Karpas-422 (cell line): ENCODE measurements around the gene LCE3A. TPM values are rescaled to one million over a fixed set of nuclear protein-coding genes. Genes with fewer than 3 reads are reported as not detected.
"Not testable (repeated sequence)": the region's sequence is repeated elsewhere in the genome, so short reads cannot be mapped to it uniquely, and the experiment has no call there.

ENCODE experiments used
- DNase-seq: peaks from one replicate; pipeline ENCODE4 v3.0.0-alpha.2; 2015
- H2AFZ ChIP-seq: fragments of 200-600 bp; sonication (generic); 2 replicates; pipeline ENCODE4 v1.6.1; 2014; ENCODE audit warnings: antibody characterized with exemption, low read length, mixed read lengths
- H3K27ac ChIP-seq: fragments of 200-600 bp; sonication (generic); 2 replicates; pipeline ENCODE4 v1.5.1; 2014; ENCODE audit warnings: mild to moderate bottlenecking, low read length, moderate library complexity
- H3K27me3 ChIP-seq: fragments of 200-600 bp; sonication (generic); 2 replicates; pipeline ENCODE4 v1.6.1; 2014; ENCODE audit warnings: low read length, mixed read lengths
- H3K36me3 ChIP-seq: fragments of 200-600 bp; sonication (generic); 2 replicates; pipeline ENCODE4 v1.6.1; 2014; ENCODE audit warnings: low read length, mixed read lengths; ENCODE audit not compliant: insufficient read depth
- H3K4me1 ChIP-seq: fragments of 200-600 bp; sonication (generic); 2 replicates; pipeline ENCODE4 v1.6.1; 2014; ENCODE audit warnings: mild to moderate bottlenecking, low read length, mixed read lengths
- H3K4me2 ChIP-seq: fragments of 200-600 bp; sonication (generic); 2 replicates; pipeline ENCODE4 v1.6.1; 2014; ENCODE audit warnings: low read length, low read depth, mild to moderate bottlenecking; ENCODE audit not compliant: poor library complexity, severe bottlenecking
- H3K4me3 ChIP-seq: fragments of 200-600 bp; sonication (generic); 2 replicates; pipeline ENCODE4 v1.5.1; 2014; ENCODE audit warnings: mild to moderate bottlenecking, antibody characterized with exemption, low read length, mixed read lengths
- H3K79me2 ChIP-seq: fragments of 200-600 bp; sonication (generic); 2 replicates; pipeline ENCODE4 v1.6.1; 2014; ENCODE audit warnings: mild to moderate bottlenecking, low read length, mixed read lengths
- H3K9ac ChIP-seq: fragments of 200-600 bp; sonication (generic); 2 replicates; pipeline ENCODE4 v1.6.0; 2014; ENCODE audit warnings: low read length
- H3K9me2 ChIP-seq: fragments of 200-600 bp; sonication (generic), shearing (Covaris generic); replicated peaks from 2 replicates; pipeline ENCODE4 v1.6.0; 2014; ENCODE audit warnings: mild to moderate bottlenecking, low read length, moderate library complexity; ENCODE audit not compliant: insufficient read depth
- H3K9me3 ChIP-seq: fragments of 300-700, 200-600 bp; sonication (generic); 2 replicates; pipeline ENCODE4 v1.6.1; 2014; ENCODE audit warnings: low read length, mixed read lengths
- H4K20me1 ChIP-seq: fragments of 200-600 bp; sonication (generic); 2 replicates; pipeline ENCODE4 v1.6.1; 2014; ENCODE audit warnings: mild to moderate bottlenecking, antibody characterized with exemption, low read length, low read depth; ENCODE audit not compliant: insufficient read depth
- total RNA-seq: library from RNA; depleted of rRNA; stranded (reverse); fragments of >200 nt; shearing (Covaris generic); gene quantifications from 2 replicates; pipeline ENCODE4 v1.2.3, GENCODE V29; 2014; ENCODE audit warnings: low replicate concordance

LCE3A gene
- total RNA-seq, 1 experiment from 2014 or later: not detected

DNA sequence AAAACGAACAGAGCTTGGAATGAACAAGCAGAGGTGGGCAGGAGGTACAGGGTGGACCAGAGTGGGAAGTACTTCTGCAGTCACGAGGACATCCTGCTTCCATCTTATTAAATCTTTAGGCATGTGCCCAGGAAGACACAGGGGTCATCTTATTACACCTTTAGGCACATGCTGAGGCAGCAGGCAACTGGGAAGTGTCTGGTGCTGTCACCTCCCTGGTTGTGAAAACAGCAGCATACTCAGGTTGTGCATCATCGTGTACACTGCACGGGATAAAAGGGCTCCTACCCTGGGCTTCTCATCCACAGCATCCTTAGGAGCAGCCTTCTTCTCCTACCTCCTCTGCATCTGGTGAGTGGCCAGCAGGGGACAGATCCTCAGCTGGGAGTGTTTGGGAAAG, 23.0 kb downstream of the LCE3A start, which contains the start of gene LCE3C:
TSS of gene LCE3C (plus strand) at position 301 of the 400 bp plus-strand sequence. CDS start 498 bp downstream, outside the sequence.
- Histone ChIP-seq H3K9me2 (no peaks in the 10 kb centered on the region), H3K36me3 (no peaks in the 10 kb centered on the region), H3K4me3 (no peak within 1 kb of the TSS), H3K4me1 (no peaks in the 10 kb centered on the region), H4K20me1 (no peaks in the 10 kb centered on the region), H3K27me3 (no peaks in the 10 kb centered on the region), H3K79me2 (no peaks in the 10 kb centered on the region), H3K9ac (no peak within 1 kb of the TSS), H3K4me2 (no peak within 1 kb of the TSS), H3K27ac (no peak within 1 kb of the TSS), H2AFZ (no peak within 1 kb of the TSS), H3K9me3 (no peaks in the 10 kb centered on the region)
- no peak for DNase-seq

GRCh38 chr1:152596986-152597385, 25.9 kb downstream of the LCE3A start:
- H3K79me2 ChIP-seq: no peaks in the 10 kb centered on the region
- no peaks in the 10 kb centered on the region for H3K9me2 ChIP-seq
- no peaks in the 10 kb centered on the region for H4K20me1 ChIP-seq
- H3K4me1 ChIP-seq: no peaks in the 10 kb centered on the region
- no peak overlapping the region for H3K4me3 ChIP-seq
- H3K27ac ChIP-seq: no peak overlapping the region
- no peak overlapping the region for H3K9ac ChIP-seq
- no peak for DNase-seq
- H3K36me3 ChIP-seq: no peaks in the 10 kb centered on the region
- H2AFZ ChIP-seq: no peak overlapping the region
- no peak overlapping the region for H3K4me2 ChIP-seq
- no peaks in the 10 kb centered on the region for H3K27me3 ChIP-seq
- no peaks in the 10 kb centered on the region for H3K9me3 ChIP-seq

- H3K4me3 ChIP-seq: no peak overlapping the region
- H4K20me1 ChIP-seq: no peaks in the 10 kb centered on the region
- no peak for DNase-seq
- no peaks in the 10 kb centered on the region for H3K27me3 ChIP-seq
- H2AFZ ChIP-seq: no peak overlapping the region
- H3K4me2 ChIP-seq: no peak overlapping the region
- H3K36me3 ChIP-seq: no peaks in the 10 kb centered on the region
- H3K9ac ChIP-seq: no peak overlapping the region
- no peaks in the 10 kb centered on the region for H3K9me2 ChIP-seq
- H3K27ac ChIP-seq: no peak overlapping the region
- H3K79me2 ChIP-seq: no peaks in the 10 kb centered on the region
- H3K9me3 ChIP-seq: no peaks in the 10 kb centered on the region
- H3K4me1 ChIP-seq: no peaks in the 10 kb centered on the region
Measured at GRCh38 chr1:152585586-152585985, 37.3 kb downstream of the LCE3A start.

GRCh38 chr1:152582647-152583046, 40.3 kb downstream of the LCE3A start:
- Histone ChIP-seq H3K4me2 (no peak overlapping the region), H3K9me3 (no peaks in the 10 kb centered on the region), H3K9ac (no peak overlapping the region), H3K4me1 (no peaks in the 10 kb centered on the region), H2AFZ (no peak overlapping the region), H3K36me3 (no peaks in the 10 kb centered on the region), H4K20me1 (no peaks in the 10 kb centered on the region), H3K4me3 (no peak overlapping the region), H3K79me2 (no peaks in the 10 kb centered on the region), H3K9me2 (no peaks in the 10 kb centered on the region), H3K27me3 (no peaks in the 10 kb centered on the region), H3K27ac (no peak overlapping the region)
- DNase-seq: no peak

DNA sequence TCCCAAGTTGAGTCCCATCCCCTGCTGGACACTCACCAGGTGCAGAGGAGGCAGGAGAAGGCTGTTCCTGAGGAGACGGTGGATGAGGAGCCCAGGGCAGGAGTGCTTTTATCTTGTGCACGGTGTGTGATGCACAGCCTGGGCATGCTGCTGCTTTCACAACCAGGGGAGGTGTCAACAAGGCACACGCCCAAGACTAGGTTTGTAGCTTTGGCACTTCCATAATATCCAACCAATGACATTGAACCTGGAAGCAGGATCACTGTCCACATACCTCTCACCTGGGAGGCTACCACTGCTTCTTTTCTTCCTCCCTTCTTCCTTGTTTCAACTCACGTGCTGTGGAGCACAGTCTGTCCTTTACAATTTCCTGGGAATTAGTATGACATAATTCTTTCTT, 42.5 kb downstream of the LCE3A start, which contains the start of gene LCE3D:
TSS of gene LCE3D (minus strand) at position 84 of the 400 bp plus-strand sequence. CDS start 580 bp downstream, outside the sequence.
- Histone ChIP-seq H2AFZ (no peak within 1 kb of the TSS), H3K9me2 (no peaks in the 10 kb centered on the region), H3K27ac (no peak within 1 kb of the TSS), H3K4me2 (no peak within 1 kb of the TSS), H4K20me1 (no peaks in the 10 kb centered on the region), H3K27me3 (no peaks in the 10 kb centered on the region), H3K4me3 (no peak within 1 kb of the TSS), H3K4me1 (no peaks in the 10 kb centered on the region), H3K36me3 (no peaks in the 10 kb centered on the region), H3K79me2 (no peaks in the 10 kb centered on the region), H3K9ac (no peak within 1 kb of the TSS), H3K9me3 (no peaks in the 10 kb centered on the region)
- no peak for DNase-seq

DNA sequence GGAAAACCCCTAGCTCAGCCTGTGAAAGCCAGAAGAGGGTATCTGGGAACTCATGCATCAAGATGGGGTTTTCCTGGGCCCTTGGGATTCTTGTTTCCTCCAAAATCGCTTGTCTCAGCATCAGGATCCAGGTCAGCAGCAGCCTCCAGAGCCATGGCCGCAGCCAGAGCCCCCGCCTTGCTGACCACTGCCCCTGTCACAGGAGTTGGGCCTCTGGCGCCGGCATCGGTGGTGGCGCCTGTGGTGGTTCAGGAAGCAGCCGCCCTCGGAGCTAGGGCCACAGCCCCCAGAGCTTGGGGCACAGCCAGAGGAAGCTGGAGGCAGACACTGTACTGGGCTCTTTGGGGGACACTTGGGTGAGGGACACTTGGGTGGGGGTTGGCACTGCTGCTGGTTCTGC, 43.4 kb downstream of the LCE3A start:
- H2AFZ ChIP-seq, H3K9me2 ChIP-seq, DNase-seq, H4K20me1 ChIP-seq, H3K36me3 ChIP-seq, H3K9ac ChIP-seq, H3K27me3 ChIP-seq, H3K4me1 ChIP-seq, H3K9me3 ChIP-seq, H3K79me2 ChIP-seq, H3K27ac ChIP-seq, H3K4me2 ChIP-seq, H3K4me3 ChIP-seq: not testable (repeated sequence)

GRCh38 chr1:152577168-152577567, 45.7 kb downstream of the LCE3A start:
- no peak overlapping the region for H3K9ac ChIP-seq
- H3K27me3 ChIP-seq: no peaks in the 10 kb centered on the region
- no peaks in the 10 kb centered on the region for H3K36me3 ChIP-seq
- no peaks in the 10 kb centered on the region for H3K4me1 ChIP-seq
- no peaks in the 10 kb centered on the region for H3K79me2 ChIP-seq
- no peaks in the 10 kb centered on the region for H3K9me3 ChIP-seq
- H3K4me3 ChIP-seq: no peak overlapping the region
- H3K27ac ChIP-seq: no peak overlapping the region
- H3K4me2 ChIP-seq: no peak overlapping the region
- DNase-seq: no peak
- H3K9me2 ChIP-seq: no peaks in the 10 kb centered on the region
- H4K20me1 ChIP-seq: no peaks in the 10 kb centered on the region
- no peak overlapping the region for H2AFZ ChIP-seq
